OCI-LY1 (cell line): Measurements from ENCODE around the gene PSG11.

ENCODE experiments used
- H2AFZ ChIP-seq: fragments of 200-600 bp; sonication (generic), shearing (Covaris generic); 2 replicates; pipeline ENCODE4 v1.6.0; 2014; ENCODE audit warnings: antibody characterized with exemption, mild to moderate bottlenecking, low read length
- H3F3A ChIP-seq: fragments of 200-600 bp; sonication (generic), shearing (Covaris generic); 2 replicates; pipeline ENCODE4 v1.6.0; 2014; ENCODE audit warnings: mild to moderate bottlenecking, antibody characterized with exemption, low read length, moderate library complexity; ENCODE audit not compliant: insufficient read depth
- H3K27ac ChIP-seq: fragments of 200-600 bp; sonication (generic); 2 replicates; pipeline ENCODE4 v1.5.1; 2014; ENCODE audit warnings: low read length, mixed run types, mild to moderate bottlenecking, low read depth; ENCODE audit not compliant: poor library complexity, severe bottlenecking
- H3K27me3 ChIP-seq: fragments of 200-600 bp; sonication (generic); 2 replicates; pipeline ENCODE4 v1.6.0; 2014; ENCODE audit warnings: antibody characterized with exemption, mild to moderate bottlenecking, low read length, moderate library complexity; ENCODE audit not compliant: insufficient read depth
- H3K36me3 ChIP-seq: fragments of 200-600 bp; sonication (generic); 2 replicates; pipeline ENCODE4 v1.6.1; 2014; ENCODE audit warnings: mild to moderate bottlenecking, antibody characterized with exemption, low read length, moderate library complexity, mixed read lengths; ENCODE audit not compliant: insufficient read depth
- H3K4me1 ChIP-seq: fragments of 200-600 bp; sonication (generic); 2 replicates; pipeline ENCODE4 v1.5.1; 2014; ENCODE audit warnings: mild to moderate bottlenecking, low read length, moderate library complexity; ENCODE audit not compliant: insufficient read depth, severe bottlenecking
- H3K4me2 ChIP-seq: fragments of 200-600 bp; sonication (generic), shearing (Covaris generic); 2 replicates; pipeline ENCODE4 v1.6.1; 2014; ENCODE audit warnings: low read length
- H3K4me3 ChIP-seq: fragments of 200-600 bp; sonication (generic); 2 replicates; pipeline ENCODE4 v1.5.1; 2014; ENCODE audit warnings: low read length, low read depth, mild to moderate bottlenecking, mixed read lengths; ENCODE audit not compliant: poor library complexity, severe bottlenecking
- H3K79me2 ChIP-seq: fragments of 200-600 bp; shearing (Covaris generic); 2 replicates; pipeline ENCODE4 v1.6.1; 2016; ENCODE audit warnings: mixed run types, low read length, mixed read lengths; ENCODE audit not compliant: insufficient read depth
- H3K9ac ChIP-seq: fragments of 200-600 bp; sonication (generic), shearing (Covaris generic); 2 replicates; pipeline ENCODE4 v1.6.1; 2014; ENCODE audit warnings: mild to moderate bottlenecking, low read length, mixed read lengths
- H3K9me2 ChIP-seq: fragments of 200-600 bp; sonication (generic), shearing (Covaris generic); 2 replicates; pipeline ENCODE4 v1.6.1; 2014; ENCODE audit warnings: low read depth, mild to moderate bottlenecking, low read length, mixed read lengths
- H3K9me3 ChIP-seq: fragments of 200-600 bp; shearing (Covaris generic); 2 replicates; pipeline ENCODE4 v1.6.1; 2014; ENCODE audit warnings: low read length, mixed read lengths
- H4K20me1 ChIP-seq: fragments of 200-600 bp; sonication (generic), shearing (Covaris generic); 2 replicates; pipeline ENCODE4 v1.6.0; 2016; ENCODE audit warnings: mild to moderate bottlenecking, low read length; ENCODE audit not compliant: insufficient read depth
- CTCF ChIP-seq: fragments of 200-600 bp; sonication (generic), shearing (Covaris generic); IDR thresholded peaks from 2 replicates; pipeline ENCODE4 v1.5.1; 2017; ENCODE audit warnings: mild to moderate bottlenecking, antibody characterized with exemption, low read length, moderate library complexity, mixed read lengths
- EZH2 ChIP-seq: fragments of 200-600 bp; sonication (generic), shearing (Covaris generic); IDR thresholded peaks from 2 replicates; pipeline ENCODE4 v1.8.0; 2017; ENCODE audit warnings: borderline replicate concordance, mixed run types, mild to moderate bottlenecking, antibody characterized with exemption, low read length, moderate library complexity, mixed read lengths

The PSG11 gene

DNA sequence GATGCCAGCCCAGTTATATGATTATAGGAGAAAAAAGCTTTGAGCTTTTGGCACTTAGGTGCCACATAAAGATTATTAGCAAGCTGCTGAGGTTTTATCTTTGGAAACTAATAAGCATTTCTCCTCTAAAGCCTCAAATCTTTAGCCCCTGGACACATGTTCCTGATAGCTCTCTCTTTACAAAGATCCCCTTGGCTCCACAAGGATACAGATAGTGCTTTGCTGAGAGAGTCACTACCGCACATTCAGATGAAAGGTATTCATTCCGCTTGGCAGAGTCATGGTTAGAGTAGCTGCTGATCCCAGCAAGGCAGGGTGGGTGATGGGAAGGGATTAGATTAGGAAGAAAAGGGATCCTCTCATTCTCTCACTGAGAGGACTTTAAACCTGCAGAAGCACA, 61.1 kb downstream of the PSG11 start:
- Histone ChIP-seq H3K4me2 (no peak overlapping the region), H3K4me1 (no peaks in the 10 kb centered on the region), H3K79me2 (no peaks in the 10 kb centered on the region), H4K20me1 (no peaks in the 10 kb centered on the region), H3F3A (no peaks in the 10 kb centered on the region), H3K9me2 (no peaks in the 10 kb centered on the region), H3K9me3 (no peaks in the 10 kb centered on the region), H3K4me3 (no peak overlapping the region), H3K27ac (no peak overlapping the region), H3K9ac (no peak overlapping the region), H3K36me3 (no peaks in the 10 kb centered on the region), H3K27me3 (no peaks in the 10 kb centered on the region), H2AFZ (no peak overlapping the region)
- TF ChIP-seq CTCF = no peak
- no peak for TF ChIP-seq EZH2

DNA sequence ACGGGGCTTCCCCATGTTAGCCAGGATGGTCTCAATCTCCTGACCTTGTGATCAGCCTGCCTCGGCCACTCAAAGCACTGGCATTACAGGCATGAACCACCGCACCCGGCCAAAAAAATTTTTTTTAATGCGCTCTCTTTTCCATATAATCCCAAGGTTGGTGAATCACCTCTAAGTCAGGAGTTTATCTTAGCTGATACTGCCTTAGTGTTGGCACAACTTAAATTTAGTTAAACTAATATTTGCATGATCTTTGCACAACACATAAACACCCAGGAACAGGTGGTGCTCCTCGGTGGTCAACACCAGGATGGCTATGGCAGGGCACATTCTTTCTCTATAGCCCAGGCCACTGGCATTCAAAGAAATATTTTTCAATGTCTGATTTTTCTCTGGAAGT, 65.2 kb downstream of the PSG11 start:
- H3K9ac ChIP-seq = no peak overlapping the region
- no peak overlapping the region for H3K4me2 ChIP-seq
- no peaks in the 10 kb centered on the region for H4K20me1 ChIP-seq
- H3K27ac ChIP-seq = no peak overlapping the region
- H3K79me2 ChIP-seq = no peaks in the 10 kb centered on the region
- no peaks in the 10 kb centered on the region for H3K9me3 ChIP-seq
- H3K27me3 ChIP-seq = no peaks in the 10 kb centered on the region
- no peak overlapping the region for H3K4me3 ChIP-seq
- TF ChIP-seq CTCF (no peak), EZH2 (no peak)
- H2AFZ ChIP-seq = no peak overlapping the region
- H3K9me2 ChIP-seq = no peaks in the 10 kb centered on the region
- no peaks in the 10 kb centered on the region for H3K4me1 ChIP-seq
- H3K36me3 ChIP-seq = no peaks in the 10 kb centered on the region
- no peaks in the 10 kb centered on the region for H3F3A ChIP-seq
